GM13976 (cell line): ENCODE measurements around the gene FOXJ1.
"Not testable (repeated sequence)": the region's sequence is repeated elsewhere in the genome, so short reads cannot be mapped to it uniquely, and the experiment has no call there.

Experiments
- DNase-seq: peaks from one replicate; pipeline ENCODE4 v3.0.0; 2012; ENCODE audit warnings: low spot score
- CTCF ChIP-seq: IDR thresholded peaks from 2 replicates; pipeline ENCODE4 v1.5.1; 2012; ENCODE audit warnings: borderline replicate concordance, mild to moderate bottlenecking; ENCODE audit not compliant: insufficient read depth; ENCODE audit errors: extremely low read depth, missing control alignments, control extremely low read depth
- in situ Hi-C: fragments of 300-500 bp; cut with MboI; formaldehyde crosslinking; loops from one replicate; pipeline ENCODE4 v1.12.0; 2022; ENCODE audit warnings: low sequenced_read_pairs, mixed read lengths, inconsistent platforms; ENCODE audit not compliant: unreplicated experiment

FOXJ1 gene

GRCh38 chr17:76141212-76142038, at the start of gene FOXJ1:
TSS of gene FOXJ1 (minus strand) at chr17:76141245. CDS start at chr17:76140395, 850 bp downstream.
- no peak for TF ChIP-seq CTCF
- peak; percentile 94 for DNase-seq
- in situ Hi-C loops = no loop called here

- TF ChIP-seq CTCF = no peak
- no peak for DNase-seq
- in situ Hi-C loops = loop anchor here (5.0 kb wide), 1 partner anchor 78 kb away; the partner anchor contains the start of gene UBALD2
These were observed 48.7 kb upstream of the FOXJ1 start for GRCh38 chr17:76189741-76190140.

- no peak for TF ChIP-seq CTCF
- DNase-seq = no peak
- in situ Hi-C loops = loop anchor here (5.0 kb wide), 1 partner anchor 78 kb away; the partner anchor contains the start of gene UBALD2
These were observed 48.2 kb upstream of the FOXJ1 start for GRCh38 chr17:76189247-76189646.

GRCh38 chr17:76188213-76189016, 47.4 kb upstream of the FOXJ1 start:
- no peak for DNase-seq
- in situ Hi-C loops = loop anchor here (5.0 kb wide), 1 partner anchor 79 kb away; the partner anchor contains the start of gene UBALD2
- no peak for TF ChIP-seq CTCF

- in situ Hi-C loops = loop anchor here (5.0 kb wide), 1 partner anchor 81 kb away; the partner anchor contains the start of gene UBALD2
These were observed 45.7 kb upstream of the FOXJ1 start for GRCh38 chr17:76186774-76187173.

GRCh38 chr17:76184290-76184689, 43.2 kb upstream of the FOXJ1 start:
- no peak for DNase-seq
- in situ Hi-C loops = no loop called here
- no peak for TF ChIP-seq CTCF

More at GRCh38 chr17:76186774-76187173, 45.7 kb upstream of the FOXJ1 start:
- DNase-seq = not testable (repeated sequence)

GRCh38 chr17:76182016-76182764, 41.1 kb upstream of the FOXJ1 start:
- in situ Hi-C loops = no loop called here
- DNase-seq = peak; percentile 88
- peak; percentile 86 for TF ChIP-seq CTCF
